HepG2 (cell line): ENCODE data around the gene C1QBP. TPM values are rescaled to one million over a fixed set of nuclear protein-coding genes. Genes with fewer than 3 reads are reported as not detected.

Experiments used
- ADNP ChIP-seq: sonication (generic); formaldehyde crosslinking; IDR thresholded peaks from 2 replicates; pipeline ENCODE4 v1.4.0; 2020; ENCODE audit warnings: missing genetic modification reagents
- ATM ChIP-seq: fragments of 450-650 bp; IDR thresholded peaks from 2 replicates; pipeline ENCODE4 v1.7.1; 2017; ENCODE audit warnings: mild to moderate bottlenecking, borderline replicate concordance
- ELF1 ChIP-seq: sonication (generic); formaldehyde crosslinking; IDR thresholded peaks from 2 replicates; pipeline ENCODE4 v1.4.0; 2020; ENCODE audit warnings: missing genetic modification reagents
- FOSL2 ChIP-seq: sonication (generic); formaldehyde crosslinking; IDR thresholded peaks from 2 replicates; pipeline ENCODE4 v1.4.0; 2020; ENCODE audit warnings: missing genetic modification reagents
- FOXO1 ChIP-seq: sonication (generic); formaldehyde crosslinking; IDR thresholded peaks from 2 replicates; pipeline ENCODE4 v1.4.0; 2020; ENCODE audit warnings: missing genetic modification reagents
- FOXO4 ChIP-seq: sonication (generic); formaldehyde crosslinking; conservative IDR thresholded peaks from 2 replicates; pipeline ENCODE4 v1.8.1; 2023; ENCODE audit warnings: missing genetic modification reagents
- HHEX ChIP-seq: IDR thresholded peaks from 2 replicates; pipeline ENCODE4 v1.6.1; 2016; ENCODE audit warnings: control low read depth
- HNRNPK ChIP-seq: fragments of 200-400 bp; formaldehyde crosslinking; IDR thresholded peaks from 2 replicates; pipeline ENCODE4 v1.6.1; 2018; ENCODE audit warnings: low read length, low read depth, moderate library complexity, mild to moderate bottlenecking; ENCODE audit not compliant: poor library complexity, severe bottlenecking
- MXD4 ChIP-seq: IDR thresholded peaks from 2 replicates; pipeline ENCODE4 v1.6.1; 2016; ENCODE audit warnings: mild to moderate bottlenecking, missing biosample characterization, missing genetic modification reagents
- PAX8 ChIP-seq: sonication (generic); formaldehyde crosslinking; IDR thresholded peaks from 2 replicates; pipeline ENCODE4 v1.8.0; 2022; ENCODE audit warnings: mild to moderate bottlenecking, missing genetic modification reagents, borderline replicate concordance
- RFXANK ChIP-seq: IDR thresholded peaks from 2 replicates; pipeline ENCODE4 v1.6.1; 2016
- SALL2 ChIP-seq: sonication (generic); formaldehyde crosslinking; IDR thresholded peaks from 2 replicates; pipeline ENCODE4 v1.8.1; 2023; ENCODE audit warnings: mild to moderate bottlenecking, missing genetic modification reagents, inconsistent platforms
- TBX3 ChIP-seq: fragments of 450-650 bp; IDR thresholded peaks from 2 replicates; pipeline ENCODE4 v1.6.1; 2017; ENCODE audit warnings: antibody characterized with exemption, mild to moderate bottlenecking, inconsistent platforms, borderline replicate concordance
- THAP8 ChIP-seq: sonication (generic); formaldehyde crosslinking; IDR thresholded peaks from 2 replicates; pipeline ENCODE4 v1.5.1; 2020; ENCODE audit warnings: missing genetic modification reagents, mild to moderate bottlenecking, borderline replicate concordance
- ZBTB40 ChIP-seq, 2 experiments: fragments of 450-650 bp in 1 of 2; sonication (generic) in 1 of 2; formaldehyde crosslinking in 1 of 2; IDR thresholded peaks; 2 replicates each; pipeline versions ENCODE4 v1.6.1 to v1.8.0; 2016 to 2022; ENCODE audit warnings: antibody characterized with exemption in 1 of 2, mild to moderate bottlenecking in 1 of 2, missing genetic modification reagents in 1 of 2
- ZBTB42 ChIP-seq: sonication (generic); formaldehyde crosslinking; IDR thresholded peaks from 2 replicates; pipeline ENCODE4 v1.5.0; 2020; ENCODE audit warnings: mild to moderate bottlenecking, missing genetic modification reagents
- ZBTB7B ChIP-seq: sonication (generic); formaldehyde crosslinking; IDR thresholded peaks from 2 replicates; pipeline ENCODE4 v1.4.0; 2020; ENCODE audit warnings: missing genetic modification reagents
- ZNF674 ChIP-seq: sonication (generic); formaldehyde crosslinking; IDR thresholded peaks from 2 replicates; pipeline ENCODE4 v1.5.0; 2020; ENCODE audit warnings: low read depth, mild to moderate bottlenecking, missing genetic modification reagents
- polyA plus RNA-seq, 8 experiments: library from polyadenylated mRNA; depleted of rRNA in 3 of 8; stranded (reverse) in 7 of 8; unstranded in 1 of 8; fragments of >200 nt; fragmentation: Illumina TruSeq in 4 of 8; extraction: Trizol in 4 of 8; gene quantifications; 2 replicates each; pipeline versions ENCODE4 v1.2.1 to v1.2.3, GENCODE V29; 2011 to 2016; ENCODE audit warnings: low read depth in 4 of 8, missing spikeins in 1 of 8, mixed read lengths in 1 of 8; ENCODE audit not compliant: insufficient read depth in 1 of 8
- total RNA-seq, 5 experiments: library from RNA; depleted of rRNA; stranded (reverse); fragments of >200 nt; fragmentation: Illumina TruSeq; extraction: Trizol; gene quantifications; 2 replicates each; pipeline ENCODE4 v1.2.3, GENCODE V29; 2016; ENCODE audit warnings: low read depth in 1 of 5

C1QBP gene
- total and polyA plus RNA-seq, 2 of the 13 experiments (the other 11 are each of a cell fraction or from before 2014, with no cell fraction given), result 219 to 680 TPM

- TF ChIP-seq ZBTB40 (IDR thresholded peaks at IDR 0.05), result no peak
- TF ChIP-seq ZBTB40 (CRISPR knock-in tag; IDR thresholded peaks at IDR 0.05), result no peak
- no peak for TF ChIP-seq HNRNPK
- no peak; the same call in 1 of the 2 replicates for TF ChIP-seq ZBTB7B (CRISPR knock-in tag)
- TF ChIP-seq FOXO1, result no peak
- TF ChIP-seq ELF1 (CRISPR knock-in tag), result 0 out of 2 replicates have a peak, but pooled peaks have one; percentile 13
- TF ChIP-seq THAP8 (CRISPR knock-in tag), result no peak
- peak; percentile 40; the same call in 1 of the 2 replicates for TF ChIP-seq RFXANK
- TF ChIP-seq MXD4 (CRISPR knock-in tag), result no peak
- TF ChIP-seq HHEX (CRISPR knock-in tag), result no peak
- no peak for TF ChIP-seq ADNP (CRISPR knock-in tag)
- TF ChIP-seq FOSL2 (CRISPR knock-in tag), result no peak; the same call in 1 of the 2 replicates
- TF ChIP-seq TBX3, result no peak
- no peak for TF ChIP-seq ATM
- no peak for TF ChIP-seq FOXO4
- 0 out of 2 replicates have a peak, but pooled peaks have one; percentile 26 for TF ChIP-seq SALL2 (CRISPR knock-in tag)
- TF ChIP-seq PAX8 (CRISPR knock-in tag), result no peak
- TF ChIP-seq ZNF674, result no peak
- TF ChIP-seq ZBTB42 (CRISPR knock-in tag), result no peak
These were observed 26.0 kb upstream of the C1QBP start (continued) for GRCh38 chr17:5464717-5465507.
